Activated CD8-positive, alpha-beta T cell treated with anti-CD3 and anti-CD28 coated beads for 36 hours (primary cell): ENCODE data around the gene MYH8. TPM values are rescaled to one million over a fixed set of nuclear protein-coding genes. Genes with fewer than 3 reads are reported as not detected.

Experiments used
- ATAC-seq: fragments of 200-7000 bp; cut with Tn5 transposase; one replicate; pipeline ENCODE4 v1.10.0; 2021; ENCODE audit warnings: mild to moderate bottlenecking, moderate library complexity
- CTCF ChIA-PET: fragments of 350-600 bp; sonication (Branson Sonifier 250); formaldehyde crosslinking; loops from one replicate; lab custom pipeline; 2021; ENCODE audit warnings: antibody characterized with exemption; lab: Charles Lee
- POLR2A ChIA-PET: fragments of 350-600 bp; sonication (Branson Sonifier 250); formaldehyde crosslinking; loops from one replicate; lab custom pipeline; 2021; ENCODE audit warnings: antibody characterized with exemption; lab: Charles Lee
- DNase-seq: peaks from one replicate; pipeline ENCODE4 v3.0.0-alpha.2; 2020
- H3K27ac Mint-ChIP-seq: one replicate; pipeline ENCODE4 v1.8.0; 2021; ENCODE audit warnings: mild to moderate bottlenecking, mixed read lengths
- H3K27me3 Mint-ChIP-seq: one replicate; pipeline ENCODE4 v1.8.0; 2021; ENCODE audit warnings: mixed read lengths
- H3K36me3 Mint-ChIP-seq: one replicate; pipeline ENCODE4 v1.8.0; 2021; ENCODE audit warnings: low read depth, mixed read lengths
- H3K4me1 Mint-ChIP-seq: one replicate; pipeline ENCODE4 v1.8.0; 2021; ENCODE audit warnings: low read depth, mixed read lengths
- H3K4me3 Mint-ChIP-seq: one replicate; pipeline ENCODE4 v1.8.0; 2021; ENCODE audit warnings: mild to moderate bottlenecking, moderate library complexity, mixed read lengths
- H3K9me3 Mint-ChIP-seq: one replicate; pipeline ENCODE4 v1.8.0; 2021; ENCODE audit warnings: mixed read lengths
- intact Hi-C: fragments of 100-400 bp; cut with micrococcal nuclease; formaldehyde crosslinking; loops from one replicate; pipeline ENCODE4 v1.10.0; 2022
- total RNA-seq, 2 experiments: library from RNA; stranded (reverse); gene quantifications; one replicate each; pipeline ENCODE4 v1.2.3, GENCODE V29; 2021
- TF ChIP-seq, protein P1 (sequence below): fragments of 200-600 bp; IDR thresholded peaks from one replicate; pipeline ENCODE4 v1.8.0; 2022; ENCODE audit warnings: antibody characterized with exemption, mild to moderate bottlenecking

Gene MYH8
- total RNA-seq, 2 experiments from 2014 or later = not detected

DNA sequence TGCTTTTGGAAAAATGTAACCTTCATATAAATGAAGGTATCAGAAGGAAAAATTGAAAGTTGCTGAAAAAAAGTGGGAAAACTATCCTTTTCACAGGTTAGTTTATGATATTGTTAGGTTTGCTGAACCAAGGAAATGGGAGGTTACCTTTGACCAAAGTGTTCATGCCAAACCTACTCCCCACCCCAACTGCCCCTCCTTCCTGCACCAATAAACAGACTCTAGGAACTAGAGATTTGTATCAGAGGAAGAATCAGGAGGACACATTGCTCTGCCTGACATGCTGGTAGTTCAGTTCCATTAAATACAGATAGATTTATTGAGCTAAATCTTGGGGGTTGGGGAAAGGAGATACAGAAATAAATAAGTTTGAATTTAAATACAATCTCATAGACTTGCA is 18.2 kb downstream of the MYH8 start:
- ATAC-seq = no peak
- POLR2A ChIA-PET = interaction anchor here (1.0 kb wide), 1 partner anchor 16 kb away, joined by 3 read pairs; no protein-coding TSS in a partner anchor
- Mint-ChIP-seq H3K27ac (no peak overlapping the region), H3K9me3 (no peaks in the 10 kb centered on the region), H3K27me3 (peaks cover 12% of the 10 kb centered on the region), H3K4me3 (no peak overlapping the region), H3K36me3 (no peaks in the 10 kb centered on the region), H3K4me1 (no peaks in the 10 kb centered on the region)
- CTCF ChIA-PET = interaction anchor here (2.5 kb wide), 1 partner anchor 76 kb away, joined by 7 read pairs; no protein-coding TSS in a partner anchor
- TF ChIP-seq, protein P1, sequence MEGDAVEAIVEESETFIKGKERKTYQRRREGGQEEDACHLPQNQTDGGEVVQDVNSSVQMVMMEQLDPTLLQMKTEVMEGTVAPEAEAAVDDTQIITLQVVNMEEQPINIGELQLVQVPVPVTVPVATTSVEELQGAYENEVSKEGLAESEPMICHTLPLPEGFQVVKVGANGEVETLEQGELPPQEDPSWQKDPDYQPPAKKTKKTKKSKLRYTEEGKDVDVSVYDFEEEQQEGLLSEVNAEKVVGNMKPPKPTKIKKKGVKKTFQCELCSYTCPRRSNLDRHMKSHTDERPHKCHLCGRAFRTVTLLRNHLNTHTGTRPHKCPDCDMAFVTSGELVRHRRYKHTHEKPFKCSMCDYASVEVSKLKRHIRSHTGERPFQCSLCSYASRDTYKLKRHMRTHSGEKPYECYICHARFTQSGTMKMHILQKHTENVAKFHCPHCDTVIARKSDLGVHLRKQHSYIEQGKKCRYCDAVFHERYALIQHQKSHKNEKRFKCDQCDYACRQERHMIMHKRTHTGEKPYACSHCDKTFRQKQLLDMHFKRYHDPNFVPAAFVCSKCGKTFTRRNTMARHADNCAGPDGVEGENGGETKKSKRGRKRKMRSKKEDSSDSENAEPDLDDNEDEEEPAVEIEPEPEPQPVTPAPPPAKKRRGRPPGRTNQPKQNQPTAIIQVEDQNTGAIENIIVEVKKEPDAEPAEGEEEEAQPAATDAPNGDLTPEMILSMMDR = no peak
- no peak for DNase-seq
- intact Hi-C loops = no loop called here

DNA sequence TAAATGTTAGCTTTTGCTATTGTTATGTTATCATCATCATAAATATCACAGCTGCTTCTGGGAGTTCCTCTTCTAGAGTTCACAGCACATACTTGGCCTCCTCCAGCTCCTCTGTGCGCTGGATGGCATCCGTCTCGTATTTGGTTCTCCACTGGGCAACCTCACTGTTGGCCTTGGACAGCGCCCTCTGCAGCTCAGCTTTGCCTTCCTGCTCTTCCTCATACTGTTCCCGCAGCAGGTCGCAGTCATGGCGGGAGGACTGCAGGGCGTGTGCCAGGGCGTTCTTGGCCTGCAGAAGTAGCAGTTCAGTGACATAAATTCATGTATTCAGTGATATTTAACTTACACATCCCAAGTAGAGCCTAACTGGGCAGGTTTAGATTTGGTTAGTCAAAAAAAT is 23.4 kb downstream of the MYH8 start:
- TF ChIP-seq, protein P1 = no peak
- H3K4me1 Mint-ChIP-seq = no peaks in the 10 kb centered on the region
- ATAC-seq = no peak
- peaks cover 11% of the 10 kb centered on the region for H3K27me3 Mint-ChIP-seq
- DNase-seq = no peak
- H3K9me3 Mint-ChIP-seq = no peaks in the 10 kb centered on the region
- H3K36me3 Mint-ChIP-seq = no peaks in the 10 kb centered on the region
- no peak overlapping the region for H3K4me3 Mint-ChIP-seq
- intact Hi-C loops = no loop called here
- H3K27ac Mint-ChIP-seq = no peak overlapping the region
- POLR2A ChIA-PET = no interaction called here
- CTCF ChIA-PET = no interaction called here

DNA sequence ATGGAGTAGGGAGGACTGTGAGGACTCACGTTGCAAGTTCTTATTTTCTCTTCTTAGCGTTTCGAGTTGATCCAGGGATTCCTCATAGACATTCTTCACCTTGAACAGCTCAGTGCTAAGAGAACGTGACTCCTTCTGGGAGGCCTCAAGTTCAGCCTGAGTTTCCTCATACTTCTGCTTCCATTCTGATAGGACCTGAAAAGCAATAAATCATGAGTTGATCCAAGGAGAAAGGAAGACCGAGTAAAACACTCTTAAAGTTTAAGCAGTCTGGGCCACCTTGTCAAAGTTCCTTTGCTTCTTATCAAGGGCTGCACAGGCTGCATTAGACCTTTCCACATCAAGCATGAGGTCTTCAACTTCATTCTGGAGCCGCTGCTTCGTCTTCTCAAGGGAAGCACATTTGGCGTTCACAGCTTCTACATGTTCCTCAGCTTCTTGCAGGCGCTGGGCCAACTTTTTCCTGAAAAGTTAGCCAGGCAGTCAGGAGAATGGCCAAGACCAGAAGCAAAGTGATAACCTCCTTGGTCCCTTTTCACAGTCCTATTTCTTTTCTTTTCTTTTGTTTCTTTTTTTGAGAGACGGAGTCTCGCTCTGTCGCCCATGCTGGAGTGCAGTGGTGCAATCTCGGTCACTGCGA is 25.1 kb downstream of the MYH8 start:
- no peaks in the 10 kb centered on the region for H3K36me3 Mint-ChIP-seq
- ChIA-PET CTCF (no interaction called here), POLR2A (no interaction called here)
- intact Hi-C loops = no loop called here
- no peak for DNase-seq
- H3K9me3 Mint-ChIP-seq = no peaks in the 10 kb centered on the region
- no peak overlapping the region for H3K4me3 Mint-ChIP-seq
- TF ChIP-seq, protein P1 = no peak
- no peak for ATAC-seq
- no peak overlapping the region for H3K27ac Mint-ChIP-seq
- H3K4me1 Mint-ChIP-seq = no peaks in the 10 kb centered on the region
- peaks cover 8% of the 10 kb centered on the region for H3K27me3 Mint-ChIP-seq

DNA sequence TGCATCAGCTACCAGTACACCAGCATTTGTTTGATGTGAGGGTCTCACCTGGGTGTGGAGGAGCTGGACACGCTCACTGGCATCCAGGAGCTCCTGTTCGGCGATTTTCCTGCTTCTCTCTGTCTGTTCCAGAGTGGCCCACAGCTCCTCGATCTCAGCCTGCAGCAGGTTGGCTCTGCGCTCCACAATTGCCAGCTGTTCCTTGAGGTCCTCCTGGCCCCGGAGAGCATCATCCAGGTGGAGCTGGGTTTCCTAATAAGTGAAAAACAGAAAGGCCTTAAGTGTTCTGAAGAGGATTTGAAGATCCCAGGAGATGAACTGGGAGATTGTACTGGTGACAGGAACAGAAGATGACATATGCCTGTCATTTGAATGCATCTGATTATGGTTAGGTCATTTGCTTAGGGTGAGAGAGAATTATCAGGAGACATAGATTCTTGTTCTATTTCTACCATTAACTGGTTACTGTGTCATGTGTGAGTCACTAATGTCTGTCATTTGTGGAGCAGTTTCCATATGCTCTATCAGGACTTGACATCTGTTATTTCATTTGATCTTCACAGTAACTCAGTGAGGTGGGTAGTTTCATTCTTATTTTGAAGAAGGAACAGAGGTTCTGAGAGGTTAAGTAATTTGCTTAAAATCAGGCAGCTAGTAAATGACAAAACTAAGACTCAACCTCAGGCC is 27.4 kb downstream of the MYH8 start:
- ATAC-seq (no peak), DNase-seq (no peak)
- POLR2A ChIA-PET = no interaction called here
- intact Hi-C loops = no loop called here
- Mint-ChIP-seq H3K9me3 (no peaks in the 10 kb centered on the region), H3K36me3 (no peaks in the 10 kb centered on the region), H3K4me3 (no peak overlapping the region), H3K4me1 (no peaks in the 10 kb centered on the region), H3K27me3 (peaks cover 3% of the 10 kb centered on the region), H3K27ac (no peak overlapping the region)
- CTCF ChIA-PET = no interaction called here
- TF ChIP-seq, protein P1 = no peak

DNA sequence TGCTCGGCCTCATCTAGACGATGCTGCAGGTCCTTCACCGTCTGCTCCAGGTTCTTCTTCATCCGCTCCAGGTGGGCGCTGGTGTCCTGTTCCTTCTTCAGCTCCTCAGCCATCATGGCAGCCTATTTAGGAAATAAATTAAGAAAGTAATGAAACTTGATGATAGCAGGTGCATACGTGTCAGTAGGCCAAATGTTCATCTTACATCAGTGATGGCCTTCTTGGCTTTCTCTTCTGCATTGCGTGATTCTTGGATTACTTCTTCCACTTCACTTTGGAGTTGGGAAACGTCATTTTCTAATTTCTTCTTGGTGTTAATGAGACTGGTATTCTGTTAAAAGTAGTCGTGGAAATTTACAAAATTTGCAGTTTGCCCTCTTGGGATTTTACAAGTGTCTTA is 28.9 kb downstream of the MYH8 start:
- no peaks in the 10 kb centered on the region for H3K36me3 Mint-ChIP-seq
- DNase-seq (no peak), ATAC-seq (no peak)
- no peaks in the 10 kb centered on the region for H3K4me1 Mint-ChIP-seq
- peaks cover 5% of the 10 kb centered on the region for H3K27me3 Mint-ChIP-seq
- intact Hi-C loops = no loop called here
- H3K4me3 Mint-ChIP-seq = no peak overlapping the region
- no peak overlapping the region for H3K27ac Mint-ChIP-seq
- ChIA-PET POLR2A (no interaction called here), CTCF (no interaction called here)
- H3K9me3 Mint-ChIP-seq = no peaks in the 10 kb centered on the region
- TF ChIP-seq, protein P1 = no peak
